Epithelial cell of esophagus (primary cell): ENCODE results near the gene MIA.
"Not testable (repeated sequence)": the region's sequence is repeated elsewhere in the genome, so short reads cannot be mapped to it uniquely, and the experiment has no call there.

Source experiments
- DNase-seq: peaks from one replicate; pipeline ENCODE4 v3.0.0; 2010; ENCODE audit warnings: low read depth
- H3K4me3 ChIP-seq: 2 replicates; pipeline ENCODE4 v1.5.1; 2011; ENCODE audit warnings: mild to moderate bottlenecking, low read length, control low read depth
- TF ChIP-seq, protein P1 (sequence below): IDR thresholded peaks from 2 replicates; pipeline ENCODE4 v1.5.1; 2011; ENCODE audit warnings: low read depth, mild to moderate bottlenecking, low read length, control low read depth, inconsistent platforms; ENCODE audit not compliant: insufficient read depth; ENCODE audit errors: missing control alignments

MIA gene

DNA sequence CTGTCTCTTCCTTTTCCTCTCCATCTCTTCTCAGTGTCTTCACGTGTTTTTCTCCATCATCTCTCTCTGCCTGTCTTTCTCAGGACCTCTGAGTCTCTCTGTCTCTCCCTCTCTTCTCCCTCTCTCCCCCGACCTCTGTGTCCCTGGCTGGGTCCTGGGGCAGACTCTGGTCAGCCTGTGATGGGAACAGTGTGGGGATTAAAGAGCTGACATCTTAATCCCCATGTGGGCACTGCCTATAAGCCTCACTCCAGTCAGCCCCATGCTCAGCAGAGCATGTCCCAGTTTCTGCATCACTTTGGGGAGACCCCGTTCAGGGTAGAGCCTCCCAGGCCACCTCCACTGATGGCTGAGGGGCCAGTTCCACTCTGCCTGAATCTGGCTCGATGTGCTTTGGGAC is 39.9 kb downstream of the MIA start:
- TF ChIP-seq, protein P1, sequence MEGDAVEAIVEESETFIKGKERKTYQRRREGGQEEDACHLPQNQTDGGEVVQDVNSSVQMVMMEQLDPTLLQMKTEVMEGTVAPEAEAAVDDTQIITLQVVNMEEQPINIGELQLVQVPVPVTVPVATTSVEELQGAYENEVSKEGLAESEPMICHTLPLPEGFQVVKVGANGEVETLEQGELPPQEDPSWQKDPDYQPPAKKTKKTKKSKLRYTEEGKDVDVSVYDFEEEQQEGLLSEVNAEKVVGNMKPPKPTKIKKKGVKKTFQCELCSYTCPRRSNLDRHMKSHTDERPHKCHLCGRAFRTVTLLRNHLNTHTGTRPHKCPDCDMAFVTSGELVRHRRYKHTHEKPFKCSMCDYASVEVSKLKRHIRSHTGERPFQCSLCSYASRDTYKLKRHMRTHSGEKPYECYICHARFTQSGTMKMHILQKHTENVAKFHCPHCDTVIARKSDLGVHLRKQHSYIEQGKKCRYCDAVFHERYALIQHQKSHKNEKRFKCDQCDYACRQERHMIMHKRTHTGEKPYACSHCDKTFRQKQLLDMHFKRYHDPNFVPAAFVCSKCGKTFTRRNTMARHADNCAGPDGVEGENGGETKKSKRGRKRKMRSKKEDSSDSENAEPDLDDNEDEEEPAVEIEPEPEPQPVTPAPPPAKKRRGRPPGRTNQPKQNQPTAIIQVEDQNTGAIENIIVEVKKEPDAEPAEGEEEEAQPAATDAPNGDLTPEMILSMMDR: no peak
- DNase-seq: no peak
- H3K4me3 ChIP-seq: no peak overlapping the region

DNA sequence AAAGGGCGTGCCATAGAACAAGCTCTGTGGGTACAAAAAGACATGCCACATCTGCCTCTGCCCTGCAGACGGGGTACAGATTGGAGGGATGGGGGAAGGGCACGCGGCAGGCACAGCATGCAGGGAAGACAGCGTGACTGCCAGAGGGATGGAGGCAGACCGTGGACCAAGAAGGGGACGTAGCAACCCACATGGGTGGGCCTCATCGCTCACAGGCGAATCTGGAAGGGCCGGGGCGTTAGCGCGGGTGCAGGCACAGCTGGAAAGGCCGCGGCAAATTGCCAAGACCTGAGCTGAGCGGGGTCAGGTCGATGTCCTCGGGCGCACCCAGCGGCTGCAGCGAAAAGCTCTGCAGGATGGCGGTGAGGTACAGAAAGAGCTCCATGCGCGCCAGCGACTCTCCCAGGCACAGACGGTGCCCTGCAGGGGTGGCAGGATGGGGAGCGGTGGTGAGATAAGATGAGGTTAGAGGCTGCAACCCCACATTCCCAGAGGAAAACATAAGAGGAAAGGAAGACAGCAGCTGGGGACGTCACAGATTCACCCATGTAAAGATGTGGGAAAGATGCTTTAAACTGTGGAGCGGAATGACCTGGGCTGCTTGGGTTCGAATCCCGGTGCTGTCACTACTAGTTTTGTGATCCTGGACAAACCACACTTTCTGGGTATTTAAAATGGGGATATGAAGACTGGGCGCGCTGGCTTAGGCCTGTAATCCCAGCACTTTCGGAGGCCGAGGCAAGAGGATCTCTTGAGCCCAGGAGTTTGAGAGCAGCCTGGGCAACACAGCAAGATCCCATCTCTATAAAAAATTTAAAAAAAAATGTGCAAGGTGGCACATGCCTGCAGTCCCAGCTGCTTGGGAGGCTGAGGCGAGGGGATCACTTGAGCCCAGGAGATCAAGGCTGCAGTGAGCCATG is 43.4 kb downstream of the MIA start:
- DNase-seq, H3K4me3 ChIP-seq: not testable (repeated sequence)

DNA sequence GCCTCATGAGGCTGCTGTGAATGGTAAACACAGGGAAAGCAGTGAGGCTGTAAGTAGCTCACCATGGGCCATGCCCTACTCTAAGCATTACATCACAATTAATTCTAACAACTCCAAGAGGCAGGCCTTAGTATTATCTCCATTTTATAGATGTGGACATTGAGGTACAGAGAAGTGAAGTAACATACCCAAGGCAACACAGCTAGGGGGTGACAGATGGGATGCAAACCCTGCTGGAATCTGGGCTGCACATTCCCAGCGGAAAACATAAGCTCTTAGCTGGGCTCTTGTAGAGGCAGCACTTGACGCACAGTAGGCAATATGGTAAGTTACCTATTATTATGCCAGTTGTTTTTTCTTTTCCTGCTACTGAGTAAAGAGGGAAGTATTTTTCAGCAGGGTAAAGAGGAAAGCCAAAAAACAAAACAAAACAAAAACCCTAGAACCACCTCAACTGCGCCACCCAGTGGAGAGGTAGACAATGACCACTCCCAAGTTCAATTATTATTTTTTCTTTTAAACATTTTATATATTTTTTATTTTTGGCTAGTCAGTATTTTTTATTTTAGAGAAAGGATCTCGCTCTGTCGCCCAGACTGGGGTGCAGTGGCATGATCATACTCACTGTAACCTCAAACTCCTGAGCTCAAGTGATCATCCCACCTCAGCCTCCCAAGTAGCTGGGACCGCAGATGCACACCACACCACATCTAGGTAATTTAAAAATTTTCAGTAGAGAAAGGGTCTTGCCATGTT is 44.3 kb downstream of the MIA start:
- DNase-seq: peak; percentile 31
- H3K4me3 ChIP-seq: not testable (repeated sequence)
- TF ChIP-seq, protein P1: peak; percentile 73

DNA sequence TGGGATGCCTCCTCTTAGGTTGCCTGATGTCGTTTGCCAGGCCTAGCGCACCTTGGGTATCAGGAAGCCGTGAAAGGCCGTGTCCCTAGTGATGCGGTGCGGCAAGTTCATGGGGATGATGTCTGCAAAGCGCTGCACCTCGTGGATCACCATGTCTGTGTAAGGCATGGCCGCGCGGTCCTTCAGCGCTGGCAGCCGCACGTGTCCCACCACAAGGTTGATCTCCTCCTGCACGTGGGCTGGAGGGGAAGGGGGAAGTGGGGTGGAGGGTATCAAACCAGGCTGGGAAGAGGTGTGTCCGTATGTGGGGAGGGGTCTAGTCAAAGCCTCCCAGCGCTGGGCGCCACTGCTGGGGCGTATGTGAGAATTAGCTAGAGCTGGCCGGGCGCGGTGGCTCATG is 46.8 kb downstream of the MIA start:
- no peak for DNase-seq
- H3K4me3 ChIP-seq: no peak overlapping the region
- TF ChIP-seq, protein P1: no peak

DNA sequence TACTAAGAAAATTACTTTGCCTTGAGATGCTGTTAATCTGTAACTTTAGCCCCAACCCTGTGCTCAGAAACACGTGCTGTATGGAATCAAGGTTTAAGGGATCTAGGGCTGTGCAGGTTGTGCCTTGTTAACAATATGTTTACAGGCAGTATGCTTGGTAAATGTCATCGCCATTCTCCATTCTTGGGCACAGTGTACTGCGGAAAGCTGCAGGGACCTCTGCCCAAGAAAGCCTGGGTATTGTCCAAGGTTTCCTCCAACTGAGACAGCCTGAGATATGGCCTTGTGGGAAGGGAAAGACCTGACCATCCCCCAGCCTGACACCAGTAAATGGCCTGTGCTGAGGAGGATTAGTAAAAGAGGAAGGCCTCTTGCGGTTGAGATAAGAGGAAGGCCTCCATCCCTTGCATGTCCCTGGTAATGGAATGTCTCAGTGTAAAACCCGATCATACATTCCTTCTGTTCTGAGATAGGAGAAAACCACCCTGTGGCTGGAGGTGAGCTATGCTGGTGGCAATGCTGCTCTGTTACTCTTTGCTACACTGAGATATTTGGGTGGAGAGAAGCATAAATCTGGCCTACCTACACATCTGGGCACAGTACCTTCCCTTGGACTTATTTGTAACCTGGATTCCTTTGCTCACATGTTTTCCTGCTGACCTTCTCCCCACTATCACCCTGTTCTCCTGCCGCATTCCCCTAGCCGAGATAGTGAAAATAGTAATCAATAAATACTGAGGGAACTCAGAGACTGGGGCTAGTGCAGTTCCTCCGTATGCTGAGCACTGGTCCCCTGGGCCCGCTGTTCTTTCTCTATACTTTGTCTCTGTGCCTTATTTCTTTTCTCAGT is 47.6 kb downstream of the MIA start:
- DNase-seq, H3K4me3 ChIP-seq: not testable (repeated sequence)

DNA sequence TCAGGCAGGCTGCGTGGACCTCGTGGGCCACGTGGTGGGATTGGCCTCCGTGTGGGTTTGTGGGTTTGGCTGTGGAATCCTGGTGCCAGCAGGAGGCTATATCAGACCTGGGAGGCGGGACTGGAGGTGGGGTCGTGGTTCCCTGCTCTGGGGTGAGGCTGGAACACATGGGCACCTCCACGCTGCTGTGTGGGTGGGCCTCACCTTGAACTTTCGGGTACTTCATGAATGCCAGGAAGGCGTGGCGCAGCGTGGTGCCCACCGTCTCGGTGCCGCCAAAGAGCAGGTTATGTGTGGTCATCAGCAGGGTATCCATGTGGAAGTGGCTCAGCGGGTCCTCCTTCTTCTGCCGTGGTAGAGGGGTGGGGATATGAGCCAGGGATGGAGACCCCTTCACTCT is 49.6 kb downstream of the MIA start:
- H3K4me3 ChIP-seq, DNase-seq: not testable (repeated sequence)

DNA sequence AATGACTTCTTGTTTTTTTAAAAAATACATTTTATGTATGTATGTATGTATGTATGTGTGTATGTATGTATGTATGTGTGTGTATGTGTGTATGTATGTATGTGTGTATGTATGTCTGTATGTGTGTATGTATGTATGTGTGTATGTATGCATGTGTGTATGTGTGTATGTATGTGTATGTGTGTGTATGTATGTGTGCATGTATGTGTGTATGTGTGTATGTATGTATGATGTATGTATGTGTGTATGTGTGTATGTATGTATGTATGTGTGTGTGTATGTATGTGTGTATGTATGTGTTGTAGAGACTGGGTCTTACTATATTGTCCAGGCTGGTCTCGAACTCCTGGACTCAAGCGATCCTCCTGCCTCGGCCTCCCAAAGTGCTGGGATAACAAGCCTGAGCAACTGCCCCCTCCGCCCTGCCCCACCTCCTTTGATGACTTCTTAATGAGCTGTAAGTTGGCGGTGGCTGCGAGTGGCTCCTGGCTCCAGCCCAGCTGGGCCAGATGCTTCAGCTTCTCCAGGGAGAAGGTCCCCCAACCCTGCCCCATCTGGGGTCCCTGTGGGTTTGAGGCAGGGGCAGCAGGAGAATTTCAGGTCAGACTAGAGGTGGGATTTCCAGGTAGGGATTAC is 50.3 kb downstream of the MIA start:
- H3K4me3 ChIP-seq, DNase-seq: not testable (repeated sequence)

DNA sequence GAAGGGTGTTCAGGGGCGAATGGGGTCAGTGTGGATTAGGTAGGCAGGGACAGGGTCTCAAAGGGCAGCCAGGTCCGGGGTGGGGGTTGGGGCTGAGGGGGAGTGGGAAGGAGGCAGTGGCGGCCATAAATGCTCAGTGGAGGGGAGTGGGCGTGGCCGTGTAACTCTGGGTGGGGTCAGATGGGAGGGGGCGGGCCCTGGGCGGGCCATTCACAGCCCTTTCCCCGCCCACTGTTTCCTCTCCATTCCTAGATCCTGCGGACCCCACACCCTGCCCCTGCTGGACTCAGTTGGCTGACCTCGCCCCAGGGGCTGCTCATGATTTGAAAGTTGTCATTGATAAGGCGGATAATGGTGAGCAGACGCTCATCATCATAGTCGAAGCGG is 51.0 kb downstream of the MIA start:
- not testable (repeated sequence) for H3K4me3 ChIP-seq, DNase-seq

DNA sequence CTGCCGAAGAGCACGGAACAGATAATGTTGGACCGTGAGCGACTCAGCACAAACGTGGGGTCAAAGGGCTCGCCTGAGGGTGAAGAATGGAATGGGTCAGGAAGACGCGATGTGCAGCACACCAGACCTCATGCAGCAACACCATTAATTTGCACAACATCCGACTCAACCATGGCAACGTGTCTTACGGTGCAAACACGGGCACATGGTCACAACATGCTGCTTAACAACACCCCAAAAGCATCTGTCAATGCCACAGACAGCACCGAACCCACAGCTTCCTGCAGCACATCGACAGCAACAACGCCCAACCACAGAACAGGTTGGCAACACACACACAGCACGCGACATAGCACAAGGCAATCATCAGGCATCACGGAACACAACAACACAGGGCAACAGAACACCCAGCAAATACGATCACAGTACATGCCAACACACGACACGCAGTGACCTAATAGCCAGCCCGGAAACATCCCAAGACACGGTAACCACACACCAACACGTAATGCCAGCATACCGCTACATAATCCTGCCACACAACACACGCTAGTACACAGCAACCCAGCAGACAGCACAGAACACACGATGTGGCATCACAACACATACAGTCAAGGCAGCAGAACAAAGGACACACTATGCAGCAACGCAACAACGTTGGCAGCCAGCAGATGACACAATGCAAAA is 51.5 kb downstream of the MIA start:
- not testable (repeated sequence) for DNase-seq, H3K4me3 ChIP-seq
